K562 treated with DMSO at 1 percent for 4 hours (cell line): ENCODE measurements around the gene EBP. TPM values are rescaled to one million over a fixed set of nuclear protein-coding genes. Genes with fewer than 3 reads are reported as not detected.

Experiments
- total RNA-seq: library from RNA; unstranded; fragments of 300-600 nt; gene quantifications from 2 replicates; pipeline ENCODE4 v1.2.3, GENCODE V29; 2022; ENCODE audit not compliant: insufficient read depth

The EBP gene
- total RNA-seq = 194 and 203 TPM in 2 replicates

GRCh38 chrX:48521353-48522243 lies at the start of gene EBP:
Gene EBP, plus strand, starts transcription at chrX:48521808. Its CDS starts 1,964 bp downstream, at chrX:48523772.

DNA sequence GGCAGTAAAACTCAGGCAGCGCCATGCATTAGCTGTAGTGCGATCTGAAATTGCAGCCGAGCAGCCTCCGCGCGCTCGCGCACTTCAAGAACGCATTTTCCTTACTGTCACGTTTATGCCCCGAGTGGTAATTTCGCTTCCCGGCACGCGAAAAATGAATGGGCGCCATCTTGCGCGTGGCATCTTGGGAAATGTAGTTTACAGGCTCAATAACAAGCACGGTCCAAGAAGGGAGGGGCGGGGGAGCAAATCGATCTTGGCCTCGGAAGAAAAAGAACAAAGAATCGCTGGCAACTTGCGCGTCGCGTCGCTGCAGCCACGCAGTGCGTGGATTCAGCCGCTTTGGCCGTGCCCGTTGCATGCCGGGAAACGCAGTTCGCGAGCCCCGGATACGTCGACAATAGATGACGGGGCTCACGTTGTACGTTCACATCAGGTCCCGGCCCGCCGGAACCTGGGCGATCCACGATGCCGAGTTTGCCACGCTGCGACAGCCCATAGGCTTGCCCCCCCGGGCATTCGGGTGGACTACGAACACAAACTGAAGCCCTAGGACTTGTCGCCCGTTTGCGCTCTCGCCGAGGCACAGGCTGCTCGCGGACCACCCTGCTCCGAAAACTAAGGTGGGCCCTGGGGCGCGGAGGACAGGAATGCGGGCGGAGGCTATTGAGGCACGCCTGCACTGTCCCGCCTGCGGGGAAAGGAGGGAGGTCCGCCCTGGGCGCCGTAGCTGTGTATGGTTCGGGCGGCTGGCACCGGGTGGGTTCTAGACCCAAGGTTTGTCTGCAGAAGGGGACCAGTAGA lies 45.6 kb upstream of the EBP start, which contains the start of gene FTSJ1:
Gene FTSJ1 (plus strand): TSS at position 426 of the 804 bp plus-strand sequence. CDS start 1,849 bp downstream, outside the sequence.

GRCh38 chrX:48508400-48509244 lies 13.0 kb upstream of the EBP start, which contains the start of gene PORCN:
Gene PORCN, plus strand, starts transcription at chrX:48508992. Its CDS starts 829 bp downstream, at chrX:48509821.

GRCh38 chrX:48539345-48540027 lies 17.9 kb downstream of the EBP start, which contains the start of gene TBC1D25:
Gene TBC1D25, plus strand, starts transcription at chrX:48539714. Its CDS starts 84 bp downstream, at chrX:48539798.

GRCh38 chrX:48574270-48575266 lies 53.0 kb downstream of the EBP start, which contains the start of gene RBM3:
Gene RBM3, plus strand, starts transcription at chrX:48574484. Its CDS starts 697 bp downstream, at chrX:48575181.

Other genes starting within 250 kb of the EBP start
- 37.5 and 59.9 TPM in 2 replicates for gene SSX3, start 165.1 kb upstream of the EBP start, total RNA-seq
- gene SSX4, start 138.3 kb upstream of the EBP start, total RNA-seq = 8.4 and 12.7 TPM in 2 replicates
- 8.4 and 12.7 TPM in 2 replicates for gene SSX4B, start 109.8 kb upstream of the EBP start, total RNA-seq
- gene SLC38A5, start 51.5 kb upstream of the EBP start, total RNA-seq = 61.8 and 67.2 TPM in 2 replicates
- 44.9 and 55.6 TPM in 2 replicates for gene FTSJ1, start 45.6 kb upstream of the EBP start, total RNA-seq
- gene PORCN, start 12.8 kb upstream of the EBP start, total RNA-seq = 9.8 and 11.3 TPM in 2 replicates
- gene TBC1D25, start 17.9 kb downstream of the EBP start, total RNA-seq = 3.7 and 6.1 TPM in 2 replicates
- 84.3 and 113 TPM in 2 replicates for gene RBM3, start 52.7 kb downstream of the EBP start, total RNA-seq
- 73.3 and 106 TPM in 2 replicates for gene WDR13, start 75.7 kb downstream of the EBP start, total RNA-seq
- 15.4 and 17.8 TPM in 2 replicates for gene WAS, start 162.0 kb downstream of the EBP start, total RNA-seq
- gene SUV39H1, start 174.9 kb downstream of the EBP start, total RNA-seq = 23.5 and 27.2 TPM in 2 replicates
- 4.4 TPM in 1 of 2 replicates, not detected in the other for gene GLOD5, start 239.9 kb downstream of the EBP start, total RNA-seq